GM12878 (cell line): ENCODE results near the gene EIF4E. TPM values are rescaled to one million over a fixed set of nuclear protein-coding genes. Genes with fewer than 3 reads are reported as not detected.
"Not testable (repeated sequence)": the region's sequence is repeated elsewhere in the genome, so short reads cannot be mapped to it uniquely, and the experiment has no call there.

Experiments
- ATAC-seq: fragments of 200-7000 bp; cut with Tn5 transposase; 3 replicates; pipeline ENCODE4 v1.9.1; 2020; ENCODE audit warnings: mild to moderate bottlenecking, moderate library complexity
- BruUV-seq: library from RNA; stranded (reverse); fragments of 400-500 nt; replicated peaks from 2 replicates; lab custom pipeline; 2021; lab: Mats Ljungman, UMichigan
- CTCF ChIA-PET: fragments of 300-600 bp; sonication (Branson Sonifier 250); formaldehyde crosslinking; extraction: SDS; loops from one replicate; lab custom pipeline; 2021; ENCODE audit warnings: inconsistent platforms; lab: Yijun Ruan, JAX
- POLR2A ChIA-PET: fragments of 350-600 bp; formaldehyde crosslinking; extraction: SDS; loops from one replicate; lab custom pipeline; 2021; ENCODE audit warnings: inconsistent platforms; lab: Charles Lee
- RAD21 ChIA-PET: fragments of 300-600 bp; sonication (Branson Sonifier 250); formaldehyde crosslinking; loops from one replicate; lab custom pipeline; 2023; ENCODE audit warnings: antibody characterized with exemption; ENCODE audit not compliant: unreplicated experiment; lab: Charles Lee
- SMC1A ChIA-PET: fragments of 300-600 bp; sonication (Branson Sonifier 250); formaldehyde crosslinking; loops from one replicate; lab custom pipeline; 2023; ENCODE audit not compliant: unreplicated experiment, uncharacterized antibody; lab: Charles Lee
- DNase-seq: peaks from one replicate; pipeline ENCODE4 v3.0.0-alpha.2; 2011; ENCODE audit warnings: low read depth, low spot score
- FAIRE-seq: peaks from 3 replicates; lab custom pipeline; 2011; peaks lifted over from hg19 to GRCh38; lab: Jason Lieb, UNC
- H2AFZ ChIP-seq: 2 replicates; pipeline ENCODE4 v1.6.0; 2011; ENCODE audit warnings: low read depth, low read length, control low read depth; ENCODE audit not compliant: control insufficient read depth
- H3K27ac ChIP-seq: 2 replicates; pipeline ENCODE4 v1.5.1; 2011; ENCODE audit warnings: control low read depth; ENCODE audit not compliant: control insufficient read depth, insufficient read depth
- H3K27me3 ChIP-seq, 2 experiments: replicated peaks in 1 of 2; 2 replicates each; pipeline versions ENCODE4 v1.6.0 to v1.6.1; 2011; ENCODE audit warnings: low read length in 1 of 2; ENCODE audit not compliant: control insufficient read depth in 2 of 2, insufficient read depth in 2 of 2
- H3K36me3 ChIP-seq, 2 experiments: 2 replicates each; pipeline ENCODE4 v1.5.1; 2011; ENCODE audit warnings: low read length in 1 of 2; ENCODE audit not compliant: control insufficient read depth in 2 of 2, insufficient read depth in 2 of 2
- H3K4me1 ChIP-seq: 2 replicates; pipeline ENCODE4 v1.6.1; 2011; ENCODE audit warnings: mild to moderate bottlenecking, low read length, moderate library complexity, mixed read lengths; ENCODE audit not compliant: control insufficient read depth, insufficient read depth
- H3K4me2 ChIP-seq: 2 replicates; pipeline ENCODE4 v1.6.0; 2011; ENCODE audit warnings: control low read depth; ENCODE audit not compliant: control insufficient read depth, insufficient read depth
- H3K4me3 ChIP-seq: fragments of 200-600 bp; sonication (generic); 2 replicates; pipeline ENCODE4 v1.5.1; 2016
- H3K79me2 ChIP-seq: 2 replicates; pipeline ENCODE4 v1.6.0; 2011; ENCODE audit warnings: low read length; ENCODE audit not compliant: control insufficient read depth, insufficient read depth
- H3K9ac ChIP-seq: 2 replicates; pipeline ENCODE4 v1.8.0; 2011; ENCODE audit warnings: low read length, control low read depth, mixed read lengths; ENCODE audit not compliant: control insufficient read depth, insufficient read depth
- H3K9me3 ChIP-seq: replicated peaks from 3 replicates; pipeline ENCODE4 v1.5.1; 2011; ENCODE audit warnings: mild to moderate bottlenecking, low read length; ENCODE audit not compliant: control insufficient read depth, insufficient read depth
- H4K20me1 ChIP-seq: 2 replicates; pipeline ENCODE4 v1.6.0; 2011; ENCODE audit not compliant: control insufficient read depth, insufficient read depth
- EP300 ChIP-seq, 2 experiments: fragments of 150-350 bp in 1 of 2; IDR thresholded peaks; 2 replicates each; pipeline ENCODE4 v1.6.1; 2011 to 2012; ENCODE audit warnings: low read depth in 2 of 2, low read length in 2 of 2, borderline replicate concordance in 1 of 2, improper control_type of control experiment in 1 of 2, inconsistent platforms in 1 of 2; ENCODE audit not compliant: control insufficient read depth in 1 of 2
- EZH2 ChIP-seq: IDR thresholded peaks from 2 replicates; pipeline ENCODE4 v1.6.1; 2012; ENCODE audit warnings: low read depth, mild to moderate bottlenecking, control low read depth, inconsistent platforms, low read length, borderline replicate concordance; ENCODE audit not compliant: control insufficient read depth
- IKZF2 ChIP-seq, 2 experiments: fragments of 450-650 bp; IDR thresholded peaks; 2 replicates each; pipeline ENCODE4 v1.6.1; 2017; ENCODE audit warnings: mild to moderate bottlenecking in 2 of 2, moderate library complexity in 2 of 2
- SREBF1 ChIP-seq: IDR thresholded peaks from 2 replicates; pipeline ENCODE4 v1.6.1; 2012; ENCODE audit warnings: mild to moderate bottlenecking, low read length
- SREBF2 ChIP-seq: IDR thresholded peaks from 2 replicates; pipeline ENCODE4 v1.6.1; 2012; ENCODE audit warnings: mild to moderate bottlenecking, low read length
- SUPT20H ChIP-seq: IDR thresholded peaks from 2 replicates; pipeline ENCODE4 v1.6.1; 2011; ENCODE audit warnings: low read depth, mild to moderate bottlenecking, low read length, moderate library complexity, borderline replicate concordance; ENCODE audit not compliant: control insufficient read depth
- ZNF217 ChIP-seq: fragments of 450-650 bp; IDR thresholded peaks from 2 replicates; pipeline ENCODE4 v1.6.1; 2017; ENCODE audit warnings: antibody characterized with exemption, mild to moderate bottlenecking
- WGBS: methylation state at CpG from one replicate; pipeline ENCODE4 v1.1.6; 2016; ENCODE audit warnings: low lambda C conversion rate; ENCODE audit not compliant: insufficient replicate concordance, insufficient coverage; ENCODE audit errors: missing lambda C conversion rate; 5-methylcytosine and 5-hydroxymethylcytosine counted together
- in situ Hi-C: fragments of 300-500 bp; cut with MboI; formaldehyde crosslinking; loops from 9 replicates; pipeline ENCODE4 v1.14.3; 2018; ENCODE audit warnings: mixed read lengths
- intact Hi-C: fragments of 100-400 bp; cut with micrococcal nuclease; formaldehyde crosslinking; loops from one replicate; pipeline ENCODE4 v1.14.2; 2022; ENCODE audit not compliant: unreplicated experiment
- polyA plus RNA-seq, 11 experiments: library from polyadenylated mRNA; depleted of rRNA in 4 of 11; unstranded in 6 of 11; stranded (reverse) in 5 of 11; fragments of >200 nt; fragmentation: Nextera tagmentation in 4 of 11; fragmentation: Illumina TruSeq in 1 of 11; extraction: Ambion mirVana in 4 of 11; extraction: Trizol in 1 of 11; gene quantifications; 1 replicate in 1 of 11; 2 replicates in 10 of 11; pipeline versions ENCODE4 v1.2.1 to v1.2.3, GENCODE V29; 2011 to 2016; ENCODE audit warnings: inconsistent platforms in 2 of 11, missing spikeins in 2 of 11, low read depth in 1 of 11
- total RNA-seq, 4 experiments: library from RNA; depleted of rRNA in 3 of 4; stranded (reverse); fragments of >200 nt in 3 of 4; fragmentation: Illumina TruSeq in 1 of 4; extraction: Trizol in 1 of 4; gene quantifications; 2 replicates each; pipeline versions ENCODE4 v1.2.1 to v1.2.3, GENCODE V29; 2013 to 2021

Gene EIF4E
- total and polyA plus RNA-seq, 10 of the 15 experiments (the other 5 are each of a cell fraction or from before 2014, with no cell fraction given), result 104 to 372 (median 163) TPM

GRCh38 chr4:98937986-98938720, 9.2 kb upstream of the EIF4E start (continued):
- TF ChIP-seq SREBF1 (no peak), EZH2 (no peak), SREBF2 (no peak), EP300 (IDR thresholded peaks at IDR 0.05; ENCODE audit: borderline replicate concordance in 1 of 2, control insufficient read depth in 1 of 2, low read depth in 2 of 2, low read length in 2 of 2) (no peak)

GRCh38 chr4:98935633-98936032, 6.7 kb upstream of the EIF4E start:
- peaks cover 1% of the 10 kb centered on the region for H3K4me1 ChIP-seq
- in situ Hi-C loops, result no loop called here
- intact Hi-C loops, result loop anchor here (5.0 kb wide), 1 partner anchor 122 kb away; no protein-coding TSS in a partner anchor
- ChIA-PET SMC1A (no interaction called here), CTCF (interaction anchor here (1.4 kb wide), 1 partner anchor 59 kb away, joined by 4 read pairs; the partner anchor contains the start of gene METAP1), RAD21 (no interaction called here), POLR2A (no interaction called here)
- H3K9me3 ChIP-seq, result no peaks in the 10 kb centered on the region
- no peaks in the 10 kb centered on the region for H4K20me1 ChIP-seq
- no peaks in the 10 kb centered on the region for H3K79me2 ChIP-seq
- no peaks in the 10 kb centered on the region for H3K27me3 ChIP-seq
- no peak overlapping the region for H3K4me2 ChIP-seq
- TF ChIP-seq IKZF2 (IDR thresholded peaks at IDR 0.05) (no peak), SUPT20H (no peak), ZNF217 (no peak)
- BruUV-seq, result no TSS peak
- no peak overlapping the region for H3K27ac ChIP-seq
- H2AFZ ChIP-seq, result no peak overlapping the region
- no peaks in the 10 kb centered on the region for H3K36me3 ChIP-seq
- DNase-seq (no peak), FAIRE-seq (no peak), ATAC-seq (no peak)
- WGBS, result 94% methylated on average over 4 of the region's 4 CpGs
- no peak overlapping the region for H3K4me3 ChIP-seq
- H3K9ac ChIP-seq, result no peak overlapping the region

DNA sequence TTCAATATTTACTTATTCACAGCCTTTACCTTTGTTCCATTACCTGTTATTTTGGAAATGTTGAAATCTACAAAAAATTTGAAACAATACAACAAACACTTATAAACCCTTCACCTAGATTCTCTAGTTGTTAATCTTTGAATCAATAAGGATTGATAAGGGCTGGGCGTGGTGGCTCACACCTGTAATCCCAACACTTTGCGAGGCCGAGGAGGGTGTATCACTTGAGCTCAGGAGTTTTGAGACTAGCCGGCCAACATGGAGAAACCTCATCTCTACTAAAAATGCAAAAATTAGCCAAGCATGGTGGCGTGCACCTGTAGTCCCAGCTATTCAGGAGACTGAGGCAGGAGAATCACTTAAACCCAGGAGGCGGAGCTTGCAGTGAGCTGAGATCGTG, 5.9 kb upstream of the EIF4E start:
- ChIA-PET RAD21 (interaction anchor here (0.7 kb wide), 1 partner anchor 82 kb away, joined by 3 read pairs; no protein-coding TSS in a partner anchor), CTCF (interaction anchor here (0.6 kb wide), 1 partner anchor 787 kb away, joined by 3 read pairs; no protein-coding TSS in a partner anchor)
- H3K9ac ChIP-seq, H3K27ac ChIP-seq, H4K20me1 ChIP-seq, H3K4me3 ChIP-seq, H3K4me2 ChIP-seq, POLR2A ChIA-PET, DNase-seq, H3K9me3 ChIP-seq, H2AFZ ChIP-seq, H3K36me3 ChIP-seq, ATAC-seq, SMC1A ChIA-PET, FAIRE-seq, H3K27me3 ChIP-seq, BruUV-seq, H3K4me1 ChIP-seq, in situ Hi-C loops, H3K79me2 ChIP-seq: not testable (repeated sequence)
- intact Hi-C loops, result loop anchor here (5.0 kb wide), 1 partner anchor 122 kb away; no protein-coding TSS in a partner anchor
- 85% methylated on average over 7 of the region's 7 CpGs for WGBS
